ENCODE data around the gene TNFRSF13B. TPM values are rescaled to one million over a fixed set of nuclear protein-coding genes. Genes with fewer than 3 reads are reported as not detected.

TNFRSF13B gene
- total and polyA plus RNA-seq, 2 experiments from 2014 or later: 0.24 TPM; not detected in 1

DNA sequence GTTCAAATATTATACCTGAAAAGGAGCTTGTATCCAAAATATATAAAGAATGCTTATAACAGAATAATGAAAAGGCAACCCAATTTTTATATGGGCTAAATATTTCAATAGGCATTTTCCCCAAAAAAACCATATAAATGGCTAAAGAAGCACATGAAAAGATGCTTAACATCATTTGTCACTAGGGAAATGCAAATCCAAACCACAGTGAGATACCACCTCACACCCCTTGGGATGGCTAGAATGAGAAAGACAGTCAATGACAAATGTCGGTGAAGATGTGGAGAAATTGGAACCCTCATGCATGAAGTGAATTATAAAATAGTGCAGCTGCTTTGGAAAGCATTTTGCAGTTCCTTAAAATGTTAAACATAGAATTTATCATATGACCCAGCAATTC is 3.1 kb downstream of the TNFRSF13B start (continued):
- TF ChIP-seq, protein P1, sequence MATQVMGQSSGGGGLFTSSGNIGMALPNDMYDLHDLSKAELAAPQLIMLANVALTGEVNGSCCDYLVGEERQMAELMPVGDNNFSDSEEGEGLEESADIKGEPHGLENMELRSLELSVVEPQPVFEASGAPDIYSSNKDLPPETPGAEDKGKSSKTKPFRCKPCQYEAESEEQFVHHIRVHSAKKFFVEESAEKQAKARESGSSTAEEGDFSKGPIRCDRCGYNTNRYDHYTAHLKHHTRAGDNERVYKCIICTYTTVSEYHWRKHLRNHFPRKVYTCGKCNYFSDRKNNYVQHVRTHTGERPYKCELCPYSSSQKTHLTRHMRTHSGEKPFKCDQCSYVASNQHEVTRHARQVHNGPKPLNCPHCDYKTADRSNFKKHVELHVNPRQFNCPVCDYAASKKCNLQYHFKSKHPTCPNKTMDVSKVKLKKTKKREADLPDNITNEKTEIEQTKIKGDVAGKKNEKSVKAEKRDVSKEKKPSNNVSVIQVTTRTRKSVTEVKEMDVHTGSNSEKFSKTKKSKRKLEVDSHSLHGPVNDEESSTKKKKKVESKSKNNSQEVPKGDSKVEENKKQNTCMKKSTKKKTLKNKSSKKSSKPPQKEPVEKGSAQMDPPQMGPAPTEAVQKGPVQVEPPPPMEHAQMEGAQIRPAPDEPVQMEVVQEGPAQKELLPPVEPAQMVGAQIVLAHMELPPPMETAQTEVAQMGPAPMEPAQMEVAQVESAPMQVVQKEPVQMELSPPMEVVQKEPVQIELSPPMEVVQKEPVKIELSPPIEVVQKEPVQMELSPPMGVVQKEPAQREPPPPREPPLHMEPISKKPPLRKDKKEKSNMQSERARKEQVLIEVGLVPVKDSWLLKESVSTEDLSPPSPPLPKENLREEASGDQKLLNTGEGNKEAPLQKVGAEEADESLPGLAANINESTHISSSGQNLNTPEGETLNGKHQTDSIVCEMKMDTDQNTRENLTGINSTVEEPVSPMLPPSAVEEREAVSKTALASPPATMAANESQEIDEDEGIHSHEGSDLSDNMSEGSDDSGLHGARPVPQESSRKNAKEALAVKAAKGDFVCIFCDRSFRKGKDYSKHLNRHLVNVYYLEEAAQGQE (IDR thresholded peaks at IDR 0.05; ENCODE audit: unreplicated experiment): no peak
- no peak for TF ChIP-seq NANOG (IDR thresholded peaks at IDR 0.05; ENCODE audit: borderline replicate concordance)

DNA sequence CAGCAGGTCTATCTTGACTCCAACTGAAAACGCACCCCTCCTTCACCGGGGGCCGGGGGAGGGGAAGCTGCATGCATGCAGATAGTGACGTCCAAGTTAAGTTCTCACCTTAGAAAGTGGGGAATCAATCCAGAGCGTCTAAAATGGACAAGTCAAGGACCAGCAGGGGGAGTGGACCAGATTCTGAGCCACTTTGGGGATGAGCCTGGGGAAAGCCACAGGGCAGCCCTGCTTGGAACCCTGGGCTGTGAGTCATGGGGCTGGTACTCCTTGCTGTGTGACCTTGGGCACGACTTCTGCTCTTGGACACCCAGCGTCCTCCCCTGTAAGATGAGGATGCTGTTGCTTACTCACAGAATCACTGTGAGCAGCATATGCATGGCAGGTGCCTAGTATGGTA is 9.1 kb downstream of the TNFRSF13B start:
- peak; percentile 21 for DNase-seq (ENCODE audit: low spot score)
- Mint-ChIP-seq H3K27me3 (ENCODE audit: insufficient read depth, low read depth, poor library complexity) (peaks cover 3% of the 10 kb centered on the region), H3K9me3 (peaks cover 30% of the 10 kb centered on the region), H3K4me1 (peaks cover 2% of the 10 kb centered on the region; the same call in 1 of the 3 replicates), H3K4me3 (no peak overlapping the region), H3K27ac (no peak overlapping the region), H3K36me3 (ENCODE audit: low read depth) (peaks cover 11% of the 10 kb centered on the region; the same call in 2 of the 3 replicates)
- Histone ChIP-seq H4K20me1 (replicated peaks; ENCODE audit: insufficient read depth) (no peaks in the 10 kb centered on the region), H3K27ac (ENCODE audit: low read depth) (no peak overlapping the region), H2AFZ (no peak overlapping the region), H3K4me1 (ENCODE audit: insufficient read depth) (no peaks in the 10 kb centered on the region), H3K4me2 (no peak overlapping the region), H3K27me3 (ENCODE audit: insufficient read depth) (no peaks in the 10 kb centered on the region), H3K4me3 (no peak overlapping the region), H3K79me2 (replicated peaks; ENCODE audit: insufficient read depth) (no peaks in the 10 kb centered on the region), H3K9me2 (ENCODE audit: insufficient read depth) (no peaks in the 10 kb centered on the region), H3K36me3 (ENCODE audit: insufficient read depth) (no peaks in the 10 kb centered on the region), H3F3A (replicated peaks; ENCODE audit: low read depth) (no peaks in the 10 kb centered on the region)
- ATAC-seq: no peak
- TF ChIP-seq, protein P2, sequence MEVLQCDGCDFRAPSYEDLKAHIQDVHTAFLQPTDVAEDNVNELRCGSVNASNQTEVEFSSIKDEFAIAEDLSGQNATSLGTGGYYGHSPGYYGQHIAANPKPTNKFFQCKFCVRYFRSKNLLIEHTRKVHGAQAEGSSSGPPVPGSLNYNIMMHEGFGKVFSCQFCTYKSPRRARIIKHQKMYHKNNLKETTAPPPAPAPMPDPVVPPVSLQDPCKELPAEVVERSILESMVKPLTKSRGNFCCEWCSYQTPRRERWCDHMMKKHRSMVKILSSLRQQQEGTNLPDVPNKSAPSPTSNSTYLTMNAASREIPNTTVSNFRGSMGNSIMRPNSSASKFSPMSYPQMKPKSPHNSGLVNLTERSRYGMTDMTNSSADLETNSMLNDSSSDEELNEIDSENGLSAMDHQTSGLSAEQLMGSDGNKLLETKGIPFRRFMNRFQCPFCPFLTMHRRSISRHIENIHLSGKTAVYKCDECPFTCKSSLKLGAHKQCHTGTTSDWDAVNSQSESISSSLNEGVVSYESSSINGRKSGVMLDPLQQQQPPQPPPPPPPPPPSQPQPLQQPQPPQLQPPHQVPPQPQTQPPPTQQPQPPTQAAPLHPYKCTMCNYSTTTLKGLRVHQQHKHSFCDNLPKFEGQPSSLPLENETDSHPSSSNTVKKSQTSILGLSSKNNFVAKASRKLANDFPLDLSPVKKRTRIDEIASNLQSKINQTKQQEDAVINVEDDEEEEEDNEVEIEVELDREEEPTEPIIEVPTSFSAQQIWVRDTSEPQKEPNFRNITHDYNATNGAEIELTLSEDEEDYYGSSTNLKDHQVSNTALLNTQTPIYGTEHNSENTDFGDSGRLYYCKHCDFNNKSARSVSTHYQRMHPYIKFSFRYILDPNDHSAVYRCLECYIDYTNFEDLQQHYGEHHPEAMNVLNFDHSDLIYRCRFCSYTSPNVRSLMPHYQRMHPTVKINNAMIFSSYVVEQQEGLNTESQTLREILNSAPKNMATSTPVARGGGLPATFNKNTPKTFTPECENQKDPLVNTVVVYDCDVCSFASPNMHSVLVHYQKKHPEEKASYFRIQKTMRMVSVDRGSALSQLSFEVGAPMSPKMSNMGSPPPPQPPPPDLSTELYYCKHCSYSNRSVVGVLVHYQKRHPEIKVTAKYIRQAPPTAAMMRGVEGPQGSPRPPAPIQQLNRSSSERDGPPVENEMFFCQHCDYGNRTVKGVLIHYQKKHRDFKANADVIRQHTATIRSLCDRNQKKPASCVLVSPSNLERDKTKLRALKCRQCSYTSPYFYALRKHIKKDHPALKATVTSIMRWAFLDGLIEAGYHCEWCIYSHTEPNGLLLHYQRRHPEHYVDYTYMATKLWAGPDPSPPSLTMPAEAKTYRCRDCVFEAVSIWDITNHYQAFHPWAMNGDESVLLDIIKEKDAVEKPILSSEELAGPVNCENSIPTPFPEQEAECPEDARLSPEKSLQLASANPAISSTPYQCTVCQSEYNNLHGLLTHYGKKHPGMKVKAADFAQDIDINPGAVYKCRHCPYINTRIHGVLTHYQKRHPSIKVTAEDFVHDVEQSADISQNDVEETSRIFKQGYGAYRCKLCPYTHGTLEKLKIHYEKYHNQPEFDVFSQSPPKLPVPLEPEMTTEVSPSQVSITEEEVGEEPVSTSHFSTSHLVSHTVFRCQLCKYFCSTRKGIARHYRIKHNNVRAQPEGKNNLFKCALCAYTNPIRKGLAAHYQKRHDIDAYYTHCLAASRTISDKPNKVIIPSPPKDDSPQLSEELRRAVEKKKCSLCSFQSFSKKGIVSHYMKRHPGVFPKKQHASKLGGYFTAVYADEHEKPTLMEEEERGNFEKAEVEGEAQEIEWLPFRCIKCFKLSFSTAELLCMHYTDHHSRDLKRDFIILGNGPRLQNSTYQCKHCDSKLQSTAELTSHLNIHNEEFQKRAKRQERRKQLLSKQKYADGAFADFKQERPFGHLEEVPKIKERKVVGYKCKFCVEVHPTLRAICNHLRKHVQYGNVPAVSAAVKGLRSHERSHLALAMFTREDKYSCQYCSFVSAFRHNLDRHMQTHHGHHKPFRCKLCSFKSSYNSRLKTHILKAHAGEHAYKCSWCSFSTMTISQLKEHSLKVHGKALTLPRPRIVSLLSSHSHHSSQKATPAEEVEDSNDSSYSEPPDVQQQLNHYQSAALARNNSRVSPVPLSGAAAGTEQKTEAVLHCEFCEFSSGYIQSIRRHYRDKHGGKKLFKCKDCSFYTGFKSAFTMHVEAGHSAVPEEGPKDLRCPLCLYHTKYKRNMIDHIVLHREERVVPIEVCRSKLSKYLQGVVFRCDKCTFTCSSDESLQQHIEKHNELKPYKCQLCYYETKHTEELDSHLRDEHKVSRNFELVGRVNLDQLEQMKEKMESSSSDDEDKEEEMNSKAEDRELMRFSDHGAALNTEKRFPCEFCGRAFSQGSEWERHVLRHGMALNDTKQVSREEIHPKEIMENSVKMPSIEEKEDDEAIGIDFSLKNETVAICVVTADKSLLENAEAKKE (CRISPR knock-in tag; IDR thresholded peaks at IDR 0.05): no peak
- TF ChIP-seq, protein P3, sequence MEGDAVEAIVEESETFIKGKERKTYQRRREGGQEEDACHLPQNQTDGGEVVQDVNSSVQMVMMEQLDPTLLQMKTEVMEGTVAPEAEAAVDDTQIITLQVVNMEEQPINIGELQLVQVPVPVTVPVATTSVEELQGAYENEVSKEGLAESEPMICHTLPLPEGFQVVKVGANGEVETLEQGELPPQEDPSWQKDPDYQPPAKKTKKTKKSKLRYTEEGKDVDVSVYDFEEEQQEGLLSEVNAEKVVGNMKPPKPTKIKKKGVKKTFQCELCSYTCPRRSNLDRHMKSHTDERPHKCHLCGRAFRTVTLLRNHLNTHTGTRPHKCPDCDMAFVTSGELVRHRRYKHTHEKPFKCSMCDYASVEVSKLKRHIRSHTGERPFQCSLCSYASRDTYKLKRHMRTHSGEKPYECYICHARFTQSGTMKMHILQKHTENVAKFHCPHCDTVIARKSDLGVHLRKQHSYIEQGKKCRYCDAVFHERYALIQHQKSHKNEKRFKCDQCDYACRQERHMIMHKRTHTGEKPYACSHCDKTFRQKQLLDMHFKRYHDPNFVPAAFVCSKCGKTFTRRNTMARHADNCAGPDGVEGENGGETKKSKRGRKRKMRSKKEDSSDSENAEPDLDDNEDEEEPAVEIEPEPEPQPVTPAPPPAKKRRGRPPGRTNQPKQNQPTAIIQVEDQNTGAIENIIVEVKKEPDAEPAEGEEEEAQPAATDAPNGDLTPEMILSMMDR (conservative IDR thresholded peaks at IDR 0.05; ENCODE audit: low read depth in 2 of 2): no peak; a peak in 1 of 4 replicates
- TF ChIP-seq STAT1 (IDR thresholded peaks at IDR 0.05; ENCODE audit: unreplicated experiment) (no peak), EZH2phosphoT487 (IDR thresholded peaks at IDR 0.05; ENCODE audit: unreplicated experiment) (no peak), NANOG (IDR thresholded peaks at IDR 0.05; ENCODE audit: borderline replicate concordance) (no peak), ZNF331 (CRISPR knock-in tag; IDR thresholded peaks at IDR 0.05; ENCODE audit: low read depth) (no peak), POLR2AphosphoS5 (IDR thresholded peaks at IDR 0.05; ENCODE audit: low read depth) (no peak)
- TF ChIP-seq, protein P1 (IDR thresholded peaks at IDR 0.05; ENCODE audit: unreplicated experiment): no peak
